Activated CD4-positive, alpha-beta T cell treated with anti-CD3 and anti-CD28 coated beads, Interleukin-2, Interleukin-6, amounts not matched to agents 100 ng/mL and 50 ng/mL, durations not matched to agents 16 hours and 8 hours (primary cell): ENCODE results near the gene PRAMEF4.
"Not testable (repeated sequence)": the region's sequence is repeated elsewhere in the genome, so short reads cannot be mapped to it uniquely, and the experiment has no call there.

ENCODE experiments used
- DNase-seq: peaks from one replicate; pipeline ENCODE4 v3.0.0-alpha.2; 2020

The PRAMEF4 gene

DNA sequence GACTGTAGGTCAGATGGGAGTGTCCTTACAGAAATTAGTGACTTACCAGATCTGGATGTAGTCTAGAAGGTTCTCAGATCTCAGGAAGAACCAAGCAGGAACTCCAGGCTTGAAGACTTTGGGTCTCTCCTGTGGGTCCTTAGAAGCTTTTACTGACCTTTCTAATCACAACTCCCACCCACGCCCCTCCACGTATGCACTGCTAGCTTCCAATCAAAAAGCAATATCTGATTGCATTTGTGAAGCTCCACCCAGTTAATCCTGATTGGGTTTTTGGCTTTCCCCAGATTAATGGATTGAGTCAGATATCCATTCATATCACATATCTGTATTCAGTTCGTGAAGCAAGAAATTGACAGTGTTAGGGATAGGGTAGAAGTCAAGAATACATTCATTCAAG, at the start of gene PRAMEF4:
Gene PRAMEF4, minus strand, starts transcription at position 101 of the 400 bp plus-strand sequence. CDS start 2,807 bp downstream, outside the sequence.
- not testable (repeated sequence) for DNase-seq

DNA sequence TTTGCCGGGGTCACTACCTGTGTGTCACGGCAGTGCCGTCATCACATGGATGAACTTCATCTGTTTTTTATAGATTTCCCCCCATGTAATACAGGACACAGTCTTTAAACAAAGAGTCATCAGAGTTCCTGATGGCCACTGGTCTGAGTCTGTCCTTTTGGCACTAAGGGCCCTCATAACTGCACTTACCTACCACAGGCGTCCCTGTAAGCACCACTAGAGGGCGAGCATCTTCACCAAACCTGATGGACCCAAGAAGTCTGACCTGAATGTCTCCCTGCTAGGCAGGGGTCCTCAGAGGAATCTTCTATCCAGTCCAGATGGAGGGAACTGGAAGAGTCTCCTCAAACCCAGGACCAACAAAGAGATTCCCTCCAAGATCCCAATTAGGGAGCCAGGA, 38.4 kb upstream of the PRAMEF4 start:
- not testable (repeated sequence) for DNase-seq

DNA sequence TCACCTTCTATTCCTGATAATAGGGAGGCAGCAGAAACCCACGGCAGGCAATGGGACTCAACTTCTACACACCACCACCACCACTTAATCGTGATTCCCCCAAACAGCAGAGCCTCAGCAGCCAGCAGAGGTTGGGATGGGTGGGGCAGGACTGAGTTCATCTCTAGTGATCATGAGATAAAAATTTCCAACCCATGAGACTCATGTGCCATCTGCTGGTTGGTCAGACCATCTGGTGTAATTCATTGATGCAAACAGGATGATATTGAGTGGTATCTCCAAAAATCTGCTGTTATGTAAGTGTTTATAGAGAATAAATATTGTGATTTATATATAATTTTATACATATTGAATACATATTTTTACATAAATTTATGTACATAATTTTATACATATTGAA, 35.7 kb upstream of the PRAMEF4 start:
- DNase-seq: not testable (repeated sequence)

DNA sequence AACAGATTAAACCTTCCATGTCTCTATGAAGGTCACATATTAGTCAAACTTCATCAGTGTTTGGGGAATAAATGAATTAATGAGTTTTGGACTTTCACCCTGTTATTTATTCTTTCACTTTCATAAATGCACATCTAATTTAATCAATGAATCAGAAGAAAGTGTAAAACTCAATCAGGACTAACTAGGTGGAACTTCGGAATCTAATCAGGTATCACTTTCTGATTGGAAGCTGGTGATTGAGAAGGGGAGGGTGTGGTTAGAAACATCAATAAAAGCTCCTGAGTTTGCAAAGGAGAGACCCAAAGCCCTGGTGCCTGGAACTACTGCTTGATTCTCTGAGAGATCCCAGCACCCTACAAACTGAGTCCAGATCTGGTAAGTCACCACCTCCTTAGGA, 30.3 kb upstream of the PRAMEF4 start, which contains the start of gene PRAMEF7:
Gene PRAMEF7, plus strand, starts transcription at position 301 of the 400 bp plus-strand sequence. CDS start 1,083 bp downstream, outside the sequence.
- not testable (repeated sequence) for DNase-seq

DNA sequence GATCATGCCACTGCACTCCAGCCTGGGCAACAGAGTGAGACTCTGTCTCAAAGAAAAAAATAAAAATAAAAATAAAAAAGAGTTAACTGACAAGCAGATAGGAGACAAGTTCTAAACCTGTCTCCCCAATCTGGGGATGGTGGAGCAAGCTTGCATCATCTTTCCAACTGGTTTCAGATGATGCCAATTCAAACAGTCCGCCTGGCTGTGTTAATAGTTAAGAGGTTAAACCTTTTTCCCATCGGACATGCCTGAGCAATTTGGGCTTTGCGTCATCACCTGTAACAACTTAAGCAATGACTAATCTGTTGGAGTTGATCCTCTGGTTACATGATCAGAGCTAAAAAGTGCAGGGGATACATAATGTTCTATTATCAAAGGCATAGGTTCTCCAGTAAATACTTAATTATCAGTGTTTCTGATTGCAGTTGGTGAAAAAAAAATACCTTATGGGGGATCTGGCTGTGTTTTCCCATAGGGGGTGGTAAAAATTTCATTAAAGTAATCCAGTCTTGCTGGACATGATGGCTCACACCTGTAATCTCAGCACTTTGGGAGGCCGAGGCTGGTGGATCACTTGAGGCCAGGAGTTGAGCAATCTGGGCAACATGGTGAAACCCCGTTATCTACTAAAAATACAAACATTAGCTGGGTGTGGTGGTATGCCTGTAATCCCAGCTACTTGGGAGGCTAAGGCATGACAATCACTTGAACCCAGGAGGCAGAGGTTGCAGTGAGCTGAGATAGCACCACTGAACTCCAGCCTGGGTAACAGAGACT, 18.0 kb upstream of the PRAMEF4 start:
- DNase-seq: not testable (repeated sequence)

DNA sequence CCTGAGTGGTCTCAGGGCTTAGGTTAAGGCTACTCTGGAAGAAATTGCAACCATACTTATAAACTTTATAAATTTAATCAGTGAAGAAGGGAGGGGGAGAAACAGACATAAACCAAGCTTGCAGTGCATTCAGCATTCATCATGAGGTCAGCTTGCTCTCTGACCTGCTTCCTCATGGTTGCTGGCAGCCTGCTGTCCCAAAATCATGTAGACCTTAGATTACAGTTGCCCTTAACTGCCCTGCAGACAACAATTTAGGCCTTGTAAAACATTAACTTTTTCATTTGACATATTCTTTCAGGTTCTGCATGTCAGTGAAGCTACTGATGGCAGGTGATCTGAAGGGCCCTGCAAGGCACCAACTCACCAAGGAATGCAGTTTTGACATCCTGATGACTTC, 13.2 kb upstream of the PRAMEF4 start:
- DNase-seq: not testable (repeated sequence)

DNA sequence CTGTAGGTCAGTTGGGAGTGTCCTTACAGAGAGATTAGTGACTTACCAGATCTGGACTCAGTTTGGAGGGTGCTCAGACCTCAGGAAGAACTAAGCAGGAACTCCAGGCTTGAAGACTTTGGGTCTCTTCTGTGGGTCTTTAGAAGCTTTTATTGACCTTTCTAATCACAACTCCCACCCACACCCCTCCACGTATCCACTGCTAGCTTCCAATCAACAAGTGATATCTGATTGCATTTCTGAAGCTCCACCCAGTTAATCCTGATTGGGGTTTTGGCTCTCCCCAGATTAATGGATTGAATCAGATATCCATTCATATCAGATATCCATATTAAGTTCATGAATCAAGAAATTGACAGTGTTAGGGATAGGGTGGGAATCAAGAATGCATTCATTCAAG, 12.2 kb upstream of the PRAMEF4 start, which contains the start of gene PRAMEF10:
Gene PRAMEF10, minus strand, starts transcription at position 101 of the 400 bp plus-strand sequence. CDS start 2,423 bp downstream, outside the sequence.
- not testable (repeated sequence) for DNase-seq

DNA sequence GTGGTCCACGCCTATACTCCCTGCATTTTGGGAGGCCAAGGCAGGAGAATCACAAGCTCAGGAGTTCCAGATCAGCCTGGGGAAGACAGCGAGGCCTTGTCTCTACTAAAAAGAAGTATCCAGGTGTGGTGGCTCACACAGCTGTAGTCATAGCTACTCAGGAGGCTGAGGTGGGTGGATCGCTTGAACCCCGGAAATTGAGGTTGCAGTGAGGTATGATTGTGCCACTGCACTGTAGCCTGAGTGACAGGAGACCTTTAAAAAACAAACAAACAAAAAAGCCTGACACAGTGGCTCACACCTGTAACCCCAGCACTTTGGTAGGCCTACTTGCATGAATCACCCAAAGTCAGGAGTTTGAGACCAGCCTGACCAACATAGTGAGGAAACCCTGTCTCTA, 7.5 kb downstream of the PRAMEF4 start:
- not testable (repeated sequence) for DNase-seq

DNA sequence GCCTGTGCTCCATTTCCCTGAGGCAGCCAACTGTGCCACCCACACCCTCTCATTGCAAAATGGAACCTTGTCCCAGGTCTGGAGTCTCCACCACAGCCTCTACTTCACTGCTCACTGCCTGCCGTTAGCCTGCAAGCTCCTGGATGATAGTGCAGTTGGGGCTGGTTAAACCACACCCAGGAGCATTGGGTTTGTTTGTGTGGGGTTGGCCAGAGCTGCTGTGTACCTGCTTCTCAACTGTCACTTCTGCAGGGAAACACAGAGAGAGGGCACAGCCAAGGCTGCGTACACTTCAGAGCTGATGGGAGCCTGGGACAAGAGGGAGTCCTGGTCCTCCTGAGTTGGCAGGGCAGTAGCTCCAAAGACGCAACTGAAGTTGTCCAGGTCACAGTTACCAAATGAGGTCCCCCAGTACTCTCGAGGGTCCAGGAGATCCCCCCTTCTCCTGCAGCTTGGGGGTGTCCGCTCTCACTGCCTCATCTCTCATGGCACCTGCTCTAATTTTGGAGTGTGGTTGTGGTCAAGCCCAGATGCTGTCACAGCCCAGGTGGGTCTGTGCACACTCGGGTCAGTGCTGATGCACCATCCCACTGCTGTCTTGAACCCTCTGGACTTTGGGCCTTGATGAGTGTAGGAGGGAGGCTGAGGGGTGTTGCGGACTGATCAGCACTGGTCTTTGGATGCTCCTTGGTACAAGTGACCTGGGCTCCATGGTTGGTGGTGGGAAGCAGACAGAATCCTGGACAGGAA, 22.7 kb downstream of the PRAMEF4 start:
- not testable (repeated sequence) for DNase-seq

DNA sequence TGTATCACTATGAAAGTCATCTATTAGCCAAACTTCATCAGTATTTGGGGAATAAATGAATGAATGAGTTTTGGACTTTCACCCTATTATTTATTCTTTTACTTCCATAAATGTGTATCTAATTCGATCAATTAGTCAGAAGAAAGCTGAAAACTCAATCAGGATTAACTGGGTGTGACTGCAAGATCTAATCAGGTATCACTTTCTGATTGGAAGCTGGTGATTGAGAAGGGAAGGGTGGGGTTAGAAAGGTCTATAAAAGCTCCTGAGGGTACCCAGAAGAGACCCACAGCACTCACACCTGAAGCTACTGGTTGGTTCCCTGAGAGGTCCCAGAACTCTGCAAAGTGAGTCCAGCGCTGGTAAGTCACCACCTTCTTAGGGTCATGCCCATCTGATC, 29.2 kb downstream of the PRAMEF4 start, which contains the start of gene PRAMEF2:
Gene PRAMEF2, plus strand, starts transcription at position 301 of the 400 bp plus-strand sequence. CDS start 1,924 bp downstream, outside the sequence.
- not testable (repeated sequence) for DNase-seq

DNA sequence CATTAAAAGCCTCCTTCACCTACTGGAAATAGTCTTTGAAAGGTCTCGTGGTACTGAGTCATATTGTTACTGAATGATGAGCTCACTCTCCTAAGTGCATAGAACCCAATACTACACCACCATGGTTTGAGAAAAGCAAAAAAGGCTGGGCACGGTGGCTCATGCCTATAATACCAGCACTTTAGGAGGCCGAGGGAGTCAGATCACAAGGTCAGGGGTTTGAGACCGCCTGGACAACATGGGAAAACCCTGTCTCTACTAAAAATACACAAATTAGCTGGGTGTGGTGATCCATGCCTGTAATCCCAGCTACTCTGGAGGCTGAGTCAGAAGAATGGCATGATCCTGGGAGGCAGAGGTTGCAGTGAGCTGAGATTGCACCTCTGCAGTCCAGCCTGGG, 34.2 kb downstream of the PRAMEF4 start:
- DNase-seq: peak; percentile 7

DNA sequence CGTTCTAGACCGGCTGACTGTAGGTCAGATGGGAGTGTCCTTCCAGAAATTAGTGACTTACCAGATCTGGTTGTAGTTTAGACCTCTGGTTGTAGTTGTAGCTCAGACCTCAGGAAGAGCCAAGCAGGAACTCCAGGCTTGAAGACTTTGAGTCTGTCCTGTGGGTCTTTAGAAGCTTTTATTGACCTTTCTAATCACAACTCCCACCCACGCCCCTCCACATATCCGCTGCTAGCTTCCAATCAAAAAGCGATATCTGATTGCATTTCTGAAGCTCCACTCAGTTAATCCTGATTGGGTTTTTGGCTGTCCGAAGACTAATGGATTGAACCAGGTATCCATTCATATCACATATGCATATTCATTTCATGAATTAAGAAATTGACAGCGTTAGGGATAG, 37.4 kb downstream of the PRAMEF4 start, which contains the start of gene HNRNPCL1:
Gene HNRNPCL1, minus strand, starts transcription at position 101 of the 400 bp plus-strand sequence. CDS start 431 bp downstream, outside the sequence.
- not testable (repeated sequence) for DNase-seq

DNA sequence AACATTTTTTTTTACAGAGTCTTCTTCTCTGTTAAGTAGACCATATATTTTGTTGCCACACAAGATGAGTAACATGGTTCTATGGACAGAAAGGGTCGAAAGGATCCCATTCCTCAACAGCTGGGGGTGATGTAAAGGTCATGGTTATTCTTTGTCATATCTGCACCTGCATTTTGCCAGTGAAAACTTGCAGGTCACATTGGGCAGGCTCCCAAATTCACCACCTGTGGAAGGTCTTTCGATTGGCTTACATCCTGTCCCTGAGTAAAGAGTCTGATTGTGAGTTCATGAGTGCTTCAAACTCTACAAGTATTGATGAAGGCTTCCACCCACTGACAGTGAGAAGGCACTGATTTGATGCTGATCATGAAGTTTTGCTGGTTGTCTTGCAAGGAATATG, 52.8 kb downstream of the PRAMEF4 start:
- DNase-seq: not testable (repeated sequence)

DNA sequence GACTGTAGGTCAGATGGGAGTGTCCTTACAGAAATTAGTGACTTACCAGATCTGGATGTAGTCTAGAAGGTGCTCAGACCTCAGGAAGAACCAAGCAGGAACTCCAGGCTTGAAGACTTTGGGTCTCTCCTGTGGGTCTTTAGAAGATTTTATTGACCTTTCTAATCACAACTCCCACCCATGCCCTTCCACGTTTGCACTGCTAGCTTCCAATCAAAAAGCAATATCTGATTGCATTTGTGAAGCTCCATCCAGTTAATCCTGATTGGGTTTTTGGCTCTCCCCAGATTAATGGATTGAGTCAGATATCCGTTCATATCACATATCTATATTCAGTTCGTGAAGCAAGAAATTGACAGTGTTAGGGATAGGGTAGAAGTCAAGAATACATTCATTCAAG, 54.7 kb downstream of the PRAMEF4 start, which contains the start of gene PRAMEF11:
Gene PRAMEF11, minus strand, starts transcription at position 101 of the 400 bp plus-strand sequence. CDS start 2,621 bp downstream, outside the sequence.
- DNase-seq: not testable (repeated sequence)
